SK-N-MC (cell line): ENCODE measurements around the gene GALNT18.

Experiments
- EZH2 ChIP-seq: fragments of 200-600 bp; sonication (generic); IDR thresholded peaks from one replicate; pipeline ENCODE4 v1.6.1; 2017; ENCODE audit warnings: antibody characterized with exemption
- FOXP2 ChIP-seq: optimal IDR thresholded peaks from 2 replicates; pipeline ENCODE3; 2011; ENCODE audit warnings: mild to moderate bottlenecking, moderate library complexity; ENCODE audit not compliant: insufficient read depth; ENCODE audit errors: extremely low read length, control extremely low read depth
- POLR2AphosphoS5 ChIP-seq: IDR thresholded peaks from 2 replicates; pipeline ENCODE4 v1.6.1; 2012; ENCODE audit warnings: mild to moderate bottlenecking, low read depth, low read length, borderline replicate concordance

DNA sequence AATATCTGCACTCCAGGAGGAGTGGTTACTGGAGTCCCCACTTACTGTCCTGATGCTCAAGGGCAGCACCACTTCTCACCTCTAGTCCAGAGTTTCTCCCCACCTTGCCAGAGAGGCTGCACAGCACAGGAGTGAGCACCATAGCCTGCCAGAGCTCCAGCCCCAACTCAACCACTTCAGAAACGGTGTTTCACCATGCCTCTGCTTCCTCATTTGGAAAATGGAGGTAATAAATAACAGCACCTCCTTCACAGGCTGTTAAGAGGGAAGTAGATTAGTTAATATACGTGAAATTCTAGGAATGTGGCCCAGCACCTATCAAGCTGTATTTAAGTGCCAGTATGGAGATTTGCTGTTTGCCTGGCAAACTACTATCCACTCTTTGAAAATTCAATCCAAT, 63.0 kb downstream of the GALNT18 start:
- TF ChIP-seq POLR2AphosphoS5, result no peak
- no peak for TF ChIP-seq EZH2
- TF ChIP-seq FOXP2, result no peak
